Gastrocnemius medialis (tissue), 4 donors: Measurements from ENCODE around the gene CXXC5.

ENCODE experiments used
- CTCF ChIP-seq, 5 experiments: fragments of 450-650 bp in 3 of 5; fragments of 200-600 bp in 2 of 5; sonication (generic) in 2 of 5; IDR thresholded peaks in 4 of 5; conservative IDR thresholded peaks in 1 of 5; 1 replicate in 4 of 5; 2 replicates in 1 of 5; pipeline ENCODE4 v1.5.1; 2016 to 2019; ENCODE audit warnings: antibody characterized with exemption in 5 of 5, mild to moderate bottlenecking in 3 of 5, moderate library complexity in 3 of 5
- POLR2A ChIP-seq, 2 donors: fragments of 450-650 bp; IDR thresholded peaks; one replicate each; pipeline ENCODE4 v1.6.1; 2017; ENCODE audit warnings: antibody characterized with exemption in 2 of 2, mild to moderate bottlenecking in 2 of 2, moderate library complexity in 2 of 2

- peak in 4 of 5 experiments; percentile 13 to 52 (median 36) for TF ChIP-seq CTCF (IDR thresholded peaks at IDR 0.05 in 4 of 5, conservative IDR thresholded peaks at IDR 0.05 in 1 of 5)
- peak; percentile 45 to 78 for TF ChIP-seq POLR2A (IDR thresholded peaks at IDR 0.05)
Measured at GRCh38 chr5:139684881-139685749, 37.0 kb downstream of the CXXC5 start.
